ENCODE results near the gene PRSS16. TPM values are rescaled to one million over a fixed set of nuclear protein-coding genes. Genes with fewer than 3 reads are reported as not detected.
"Not testable (repeated sequence)": the region's sequence is repeated elsewhere in the genome, so short reads cannot be mapped to it uniquely, and the experiment has no call there.

The PRSS16 gene
- total RNA-seq, 2 donors from 2014 or later: 21.8 to 29.8 TPM

- H3K4me1 ChIP-seq: no peaks in the 10 kb centered on the region
- TF ChIP-seq, protein P1, sequence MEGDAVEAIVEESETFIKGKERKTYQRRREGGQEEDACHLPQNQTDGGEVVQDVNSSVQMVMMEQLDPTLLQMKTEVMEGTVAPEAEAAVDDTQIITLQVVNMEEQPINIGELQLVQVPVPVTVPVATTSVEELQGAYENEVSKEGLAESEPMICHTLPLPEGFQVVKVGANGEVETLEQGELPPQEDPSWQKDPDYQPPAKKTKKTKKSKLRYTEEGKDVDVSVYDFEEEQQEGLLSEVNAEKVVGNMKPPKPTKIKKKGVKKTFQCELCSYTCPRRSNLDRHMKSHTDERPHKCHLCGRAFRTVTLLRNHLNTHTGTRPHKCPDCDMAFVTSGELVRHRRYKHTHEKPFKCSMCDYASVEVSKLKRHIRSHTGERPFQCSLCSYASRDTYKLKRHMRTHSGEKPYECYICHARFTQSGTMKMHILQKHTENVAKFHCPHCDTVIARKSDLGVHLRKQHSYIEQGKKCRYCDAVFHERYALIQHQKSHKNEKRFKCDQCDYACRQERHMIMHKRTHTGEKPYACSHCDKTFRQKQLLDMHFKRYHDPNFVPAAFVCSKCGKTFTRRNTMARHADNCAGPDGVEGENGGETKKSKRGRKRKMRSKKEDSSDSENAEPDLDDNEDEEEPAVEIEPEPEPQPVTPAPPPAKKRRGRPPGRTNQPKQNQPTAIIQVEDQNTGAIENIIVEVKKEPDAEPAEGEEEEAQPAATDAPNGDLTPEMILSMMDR (IDR thresholded peaks at IDR 0.05): no peak
- no peak overlapping the region for H3K27ac ChIP-seq
- H3K36me3 ChIP-seq: no peaks in the 10 kb centered on the region
- H3K27me3 ChIP-seq: no peaks in the 10 kb centered on the region
- H3K9me3 ChIP-seq: no peaks in the 10 kb centered on the region
- DNase-seq: no peak
- H3K9ac ChIP-seq (ENCODE audit: low read depth in 2 of 2, low read length in 2 of 2): no peak overlapping the region
- intact Hi-C loops (cut with DNase I): no loop called here
- H3K4me3 ChIP-seq: no peak overlapping the region
Measured at GRCh38 chr6:27260369-27260768, 12.9 kb downstream of the PRSS16 start.

- TF ChIP-seq, protein P1 (IDR thresholded peaks at IDR 0.05): no peak
- Histone ChIP-seq H3K4me3 (no peak overlapping the region), H3K36me3 (no peaks in the 10 kb centered on the region), H3K4me1 (no peaks in the 10 kb centered on the region), H3K9ac (ENCODE audit: low read depth in 2 of 2, low read length in 2 of 2) (no peak overlapping the region), H3K27me3 (no peaks in the 10 kb centered on the region), H3K9me3 (no peaks in the 10 kb centered on the region), H3K27ac (no peak overlapping the region)
- intact Hi-C loops (cut with DNase I): no loop called here
- DNase-seq: no peak
Measured at GRCh38 chr6:27260836-27261375, 13.4 kb downstream of the PRSS16 start.

GRCh38 chr6:27263886-27264285 lies 16.4 kb downstream of the PRSS16 start:
- H3K27ac ChIP-seq: no peak overlapping the region
- H3K36me3 ChIP-seq: no peaks in the 10 kb centered on the region
- TF ChIP-seq, protein P1 (IDR thresholded peaks at IDR 0.05): no peak
- H3K9ac ChIP-seq (ENCODE audit: low read depth in 2 of 2, low read length in 2 of 2): no peak overlapping the region
- no peaks in the 10 kb centered on the region for H3K9me3 ChIP-seq
- DNase-seq: no peak
- H3K4me1 ChIP-seq: no peaks in the 10 kb centered on the region
- no peak overlapping the region for H3K4me3 ChIP-seq
- intact Hi-C loops (cut with DNase I): no loop called here
- no peaks in the 10 kb centered on the region for H3K27me3 ChIP-seq

- H3K9me3 ChIP-seq; H3K9ac ChIP-seq (ENCODE audit: low read depth in 2 of 2, low read length in 2 of 2); intact Hi-C loops (cut with DNase I); DNase-seq; H3K36me3 ChIP-seq; H3K4me1 ChIP-seq; H3K4me3 ChIP-seq; H3K27ac ChIP-seq; H3K27me3 ChIP-seq: not testable (repeated sequence)
Measured at GRCh38 chr6:27267003-27267402, 19.5 kb downstream of the PRSS16 start.

GRCh38 chr6:27267857-27268434 lies 20.4 kb downstream of the PRSS16 start:
- intact Hi-C loops (cut with DNase I): no loop called here

GRCh38 chr6:27268803-27269202 lies 21.3 kb downstream of the PRSS16 start:
- H3K27ac ChIP-seq: no peak overlapping the region
- H3K4me1 ChIP-seq: no peaks in the 10 kb centered on the region
- H3K9ac ChIP-seq (ENCODE audit: low read depth in 2 of 2, low read length in 2 of 2): no peak overlapping the region
- intact Hi-C loops (cut with DNase I): no loop called here
- TF ChIP-seq, protein P1 (IDR thresholded peaks at IDR 0.05): no peak
- no peak for DNase-seq
- no peaks in the 10 kb centered on the region for H3K36me3 ChIP-seq
- no peaks in the 10 kb centered on the region for H3K27me3 ChIP-seq
- no peak overlapping the region for H3K4me3 ChIP-seq
- H3K9me3 ChIP-seq: no peaks in the 10 kb centered on the region

More at GRCh38 chr6:27267857-27268434, 20.4 kb downstream of the PRSS16 start:
- no peak overlapping the region for H3K27ac ChIP-seq
- H3K4me3 ChIP-seq: no peak overlapping the region
- H3K27me3 ChIP-seq: no peaks in the 10 kb centered on the region
- H3K9me3 ChIP-seq: no peaks in the 10 kb centered on the region
- H3K36me3 ChIP-seq: no peaks in the 10 kb centered on the region
- TF ChIP-seq, protein P1 (IDR thresholded peaks at IDR 0.05): no peak
- H3K9ac ChIP-seq (ENCODE audit: low read depth in 2 of 2, low read length in 2 of 2): no peak overlapping the region
- no peak for DNase-seq
- H3K4me1 ChIP-seq: no peaks in the 10 kb centered on the region
